Measurements from ENCODE around the gene TAF10. TPM values are rescaled to one million over a fixed set of nuclear protein-coding genes. Genes with fewer than 3 reads are reported as not detected.
A peak's percentile ranks its signal among the peaks of the same experiment; 100 is the strongest.

The TAF10 gene
- total and polyA plus RNA-seq, 2 of the 13 experiments (the other 11 are each of a cell fraction or from before 2014, with no cell fraction given) = 71.3 to 134 TPM

GRCh38 chr11:6635082-6635932, 23.3 kb upstream of the TAF10 start (continued):
- TF ChIP-seq HNRNPUL1 (IDR thresholded peaks at IDR 0.05; ENCODE audit: low read depth, low read length) (no peak), KLF6 (CRISPR knock-in tag; IDR thresholded peaks at IDR 0.05) (no peak), ZNF792 (CRISPR knock-in tag; IDR thresholded peaks at IDR 0.05) (peak; percentile 21; the same call in 1 of the 2 replicates), NFKB2 (CRISPR knock-in tag; IDR thresholded peaks at IDR 0.05; ENCODE audit: borderline replicate concordance) (no peak), MEIS2 (CRISPR knock-in tag; IDR thresholded peaks at IDR 0.05) (peak; percentile 34; the same call in 1 of the 2 replicates), ZNF713 (CRISPR knock-in tag; IDR thresholded peaks at IDR 0.05) (no peak), U2AF2 (IDR thresholded peaks at IDR 0.05; ENCODE audit: low read depth, low read length) (no peak), PITX1 (CRISPR knock-in tag; IDR thresholded peaks at IDR 0.05) (no peak), PBX2 (CRISPR knock-in tag; IDR thresholded peaks at IDR 0.05) (no peak), SAFB2 (CRISPR knock-in tag; IDR thresholded peaks at IDR 0.05; ENCODE audit: borderline replicate concordance, low read depth) (no peak), ZC3H13 (CRISPR knock-in tag; IDR thresholded peaks at IDR 0.05) (no peak), RAD21 (CRISPR knock-in tag; IDR thresholded peaks at IDR 0.05) (no peak), PPARG (CRISPR knock-in tag; conservative IDR thresholded peaks at IDR 0.05) (no peak), MTA3 (CRISPR knock-in tag; IDR thresholded peaks at IDR 0.05) (no peak), STAT5B (CRISPR knock-in tag; IDR thresholded peaks at IDR 0.05) (no peak), ZBTB43 (CRISPR knock-in tag; conservative IDR thresholded peaks at IDR 0.05) (no peak), DPF2 (CRISPR knock-in tag; IDR thresholded peaks at IDR 0.05; ENCODE audit: borderline replicate concordance, low read depth) (0 out of 2 replicates have a peak, but pooled peaks have one; percentile 20), ZFY (CRISPR knock-in tag; IDR thresholded peaks at IDR 0.05) (no peak), UBTF (CRISPR knock-in tag; IDR thresholded peaks at IDR 0.05) (no peak; the same call in 1 of the 2 replicates), FOXK1 (CRISPR knock-in tag; IDR thresholded peaks at IDR 0.05; ENCODE audit: borderline replicate concordance, low read depth) (no peak)
- TF ChIP-seq, protein P1, sequence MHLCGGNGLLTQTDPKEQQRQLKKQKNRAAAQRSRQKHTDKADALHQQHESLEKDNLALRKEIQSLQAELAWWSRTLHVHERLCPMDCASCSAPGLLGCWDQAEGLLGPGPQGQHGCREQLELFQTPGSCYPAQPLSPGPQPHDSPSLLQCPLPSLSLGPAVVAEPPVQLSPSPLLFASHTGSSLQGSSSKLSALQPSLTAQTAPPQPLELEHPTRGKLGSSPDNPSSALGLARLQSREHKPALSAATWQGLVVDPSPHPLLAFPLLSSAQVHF (CRISPR knock-in tag; IDR thresholded peaks at IDR 0.05) = no peak
- TF ChIP-seq, protein P2, sequence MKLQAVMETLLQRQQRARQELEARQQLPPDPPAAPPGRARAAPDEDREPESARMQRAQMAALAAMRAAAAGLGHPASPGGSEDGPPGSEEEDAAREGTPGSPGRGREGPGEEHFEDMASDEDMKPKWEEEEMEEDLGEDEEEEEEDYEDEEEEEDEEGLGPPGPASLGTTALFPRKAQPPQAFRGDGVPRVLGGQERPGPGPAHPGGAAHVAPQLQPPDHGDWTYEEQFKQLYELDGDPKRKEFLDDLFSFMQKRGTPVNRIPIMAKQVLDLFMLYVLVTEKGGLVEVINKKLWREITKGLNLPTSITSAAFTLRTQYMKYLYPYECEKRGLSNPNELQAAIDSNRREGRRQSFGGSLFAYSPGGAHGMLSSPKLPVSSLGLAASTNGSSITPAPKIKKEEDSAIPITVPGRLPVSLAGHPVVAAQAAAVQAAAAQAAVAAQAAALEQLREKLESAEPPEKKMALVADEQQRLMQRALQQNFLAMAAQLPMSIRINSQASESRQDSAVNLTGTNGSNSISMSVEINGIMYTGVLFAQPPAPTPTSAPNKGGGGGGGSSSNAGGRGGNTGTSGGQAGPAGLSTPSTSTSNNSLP (IDR thresholded peaks at IDR 0.05; ENCODE audit: low read depth, low read length) = no peak

All from HepG2 (cell line).